Small intestine (tissue), 7 donors: ENCODE measurements around the gene MAGI1. TPM values are rescaled to one million over a fixed set of nuclear protein-coding genes. Genes with fewer than 3 reads are reported as not detected.
A peak's percentile ranks its signal among the peaks of the same experiment; 100 is the strongest.
"Not testable (repeated sequence)": the region's sequence is repeated elsewhere in the genome, so short reads cannot be mapped to it uniquely, and the experiment has no call there.

ENCODE experiments used
- DNase-seq, 2 donors: peaks; one replicate each; pipeline versions ENCODE4 v3.0.0 to v3.0.0-alpha.2; 2013
- FAIRE-seq: peaks from 2 replicates; lab custom pipeline; 2012; peaks lifted over from hg19 to GRCh38; lab: Jason Lieb, UNC
- H3K27ac ChIP-seq, 3 donors: one replicate each; pipeline ENCODE4 v1.5.1; 2013; ENCODE audit warnings: low read length in 2 of 3, mild to moderate bottlenecking in 2 of 3, control low read depth in 1 of 3, inconsistent platforms in 1 of 3, low read depth in 1 of 3, moderate library complexity in 1 of 3
- H3K27me3 ChIP-seq, 3 donors: one replicate each; pipeline ENCODE4 v1.6.1; 2013; ENCODE audit warnings: low read length in 3 of 3, inconsistent platforms in 1 of 3; ENCODE audit not compliant: control insufficient read depth in 3 of 3, insufficient read depth in 3 of 3
- H3K36me3 ChIP-seq, 3 donors: one replicate each; pipeline ENCODE4 v1.6.1; 2013; ENCODE audit warnings: low read length in 3 of 3, inconsistent platforms in 1 of 3, low read depth in 1 of 3, mild to moderate bottlenecking in 1 of 3, moderate library complexity in 1 of 3; ENCODE audit not compliant: control insufficient read depth in 3 of 3, insufficient read depth in 2 of 3
- H3K4me1 ChIP-seq, 3 donors: one replicate each; pipeline ENCODE4 v1.6.1; 2013; ENCODE audit warnings: low read length in 2 of 3, inconsistent platforms in 1 of 3, low read depth in 1 of 3, mild to moderate bottlenecking in 1 of 3, moderate library complexity in 1 of 3; ENCODE audit not compliant: control insufficient read depth in 3 of 3, insufficient read depth in 2 of 3
- H3K4me3 ChIP-seq, 3 donors: one replicate each; pipeline ENCODE4 v1.5.1; 2013; ENCODE audit warnings: low read length in 3 of 3, control low read depth in 1 of 3, inconsistent platforms in 1 of 3, low read depth in 1 of 3, mild to moderate bottlenecking in 1 of 3, moderate library complexity in 1 of 3
- H3K9me3 ChIP-seq, 2 donors: one replicate each; pipeline ENCODE4 v1.6.1; 2013; ENCODE audit warnings: low read depth in 1 of 2, low read length in 1 of 2; ENCODE audit not compliant: control insufficient read depth in 2 of 2, insufficient read depth in 1 of 2
- WGBS, 3 donors: extraction: QIAGEN DNeasy Blood & Tissue Kit; methylation state at CpG; one replicate each; pipeline ENCODE4 v1.1.7; 2013; 5-methylcytosine and 5-hydroxymethylcytosine counted together
- polyA plus RNA-seq, 4 donors: library from polyadenylated mRNA; stranded (reverse) in 3 of 4; unstranded in 1 of 4; fragments of 200-250 nt in 3 of 4; fragments of 120-200 nt in 1 of 4; gene quantifications; one replicate each; pipeline versions ENCODE4 v1.2.1 to v1.2.3, GENCODE V29; 2013
- donor health status: healthy with polysubstance abuse.
- donor health status: control.
- donor health status: control.
- donor health status: Bipolar disorder and iron deficiency.
- donor health status: healthy.

The MAGI1 gene
- polyA plus RNA-seq, 4 donors: 10.0 to 35.1 (median 12.6) TPM

DNA sequence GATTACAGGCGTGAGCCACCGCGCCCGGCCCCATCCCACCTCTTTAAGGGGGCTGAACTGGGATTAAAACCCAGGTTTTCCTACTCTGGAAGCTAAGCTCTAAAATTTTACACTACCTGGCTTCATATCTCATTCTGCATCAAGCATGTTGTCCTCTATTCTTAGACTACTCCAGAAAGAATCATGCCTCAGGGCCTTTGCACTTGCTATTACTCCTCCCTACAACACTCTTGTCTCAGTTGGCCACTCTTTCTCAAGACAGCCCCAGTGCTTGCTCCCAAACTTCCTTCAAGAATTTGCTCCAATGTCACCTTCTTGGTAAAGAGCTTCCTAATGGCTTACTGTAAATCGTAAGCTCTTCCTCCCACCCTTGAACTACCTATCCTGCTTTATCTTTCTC lies 521.7 kb downstream of the MAGI1 start:
- FAIRE-seq (no peak), DNase-seq (no peak)
- H3K4me1 ChIP-seq: no peaks in the 10 kb centered on the region
- no peak overlapping the region for H3K4me3 ChIP-seq
- H3K27me3 ChIP-seq: no peaks in the 10 kb centered on the region
- H3K9me3 ChIP-seq: no peaks in the 10 kb centered on the region
- WGBS, 3 donors: 94 to 96% (median 95%) methylated on average over 5 of the region's 5 CpGs
- H3K27ac ChIP-seq: no peak overlapping the region
- no peaks in the 10 kb centered on the region for H3K36me3 ChIP-seq

GRCh38 chr3:65514317-65514716 lies 524.4 kb downstream of the MAGI1 start:
- H3K27me3 ChIP-seq, H3K36me3 ChIP-seq, H3K4me3 ChIP-seq, DNase-seq, H3K27ac ChIP-seq, FAIRE-seq, H3K9me3 ChIP-seq, H3K4me1 ChIP-seq: not testable (repeated sequence)
- 88 to 96% (median 93%) methylated on average over 1 of the region's 1 CpG for WGBS, 3 donors

GRCh38 chr3:65509423-65509794 lies 529.3 kb downstream of the MAGI1 start:
- not testable (repeated sequence) for H3K4me1 ChIP-seq, H3K4me3 ChIP-seq, H3K27ac ChIP-seq, H3K27me3 ChIP-seq, H3K9me3 ChIP-seq, DNase-seq, H3K36me3 ChIP-seq, FAIRE-seq
- 73 to 83% (median 75%) methylated on average over 19 of the region's 24 CpGs for WGBS, 3 donors

DNA sequence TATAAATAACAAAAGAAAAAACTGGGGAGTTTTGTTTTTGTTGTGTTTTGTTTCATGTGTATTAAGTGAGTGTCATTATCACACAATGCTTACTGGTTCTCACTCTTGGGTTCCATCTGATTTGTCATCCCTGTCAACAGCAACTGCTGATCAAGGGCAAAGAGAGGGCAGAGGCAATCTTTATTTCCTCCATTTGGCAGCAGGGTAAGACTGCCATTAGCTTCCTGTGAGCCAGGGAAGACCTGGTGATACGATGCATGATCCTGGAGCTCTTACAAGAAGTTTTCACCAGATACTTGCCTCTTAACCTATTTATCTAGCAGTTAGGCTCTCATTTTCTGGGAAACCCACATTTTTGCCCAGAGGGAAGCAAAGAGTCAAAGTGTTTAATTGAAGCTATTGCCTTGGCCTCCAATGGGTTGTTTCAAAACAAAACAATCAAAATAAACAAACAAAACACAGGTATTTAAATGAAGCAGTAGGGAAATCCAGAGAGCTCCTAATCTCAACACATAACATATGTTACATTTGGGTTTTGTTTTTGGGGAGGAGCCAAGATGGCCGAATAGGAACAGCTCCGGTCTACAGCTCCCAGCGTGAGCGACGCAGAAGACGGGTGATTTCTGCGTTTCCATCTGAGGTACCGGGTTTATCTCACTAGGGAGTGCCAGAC lies 529.8 kb downstream of the MAGI1 start:
- no peaks in the 10 kb centered on the region for H3K4me1 ChIP-seq
- FAIRE-seq: no peak
- no peaks in the 10 kb centered on the region for H3K36me3 ChIP-seq
- H3K27me3 ChIP-seq: no peaks in the 10 kb centered on the region
- DNase-seq: peak in 1 of 2 donors; percentile 9
- no peak overlapping the region for H3K27ac ChIP-seq
- H3K4me3 ChIP-seq: no peak overlapping the region
- no peaks in the 10 kb centered on the region for H3K9me3 ChIP-seq
- 83 to 87% (median 83%) methylated on average over 9 of the region's 9 CpGs for WGBS, 3 donors

DNA sequence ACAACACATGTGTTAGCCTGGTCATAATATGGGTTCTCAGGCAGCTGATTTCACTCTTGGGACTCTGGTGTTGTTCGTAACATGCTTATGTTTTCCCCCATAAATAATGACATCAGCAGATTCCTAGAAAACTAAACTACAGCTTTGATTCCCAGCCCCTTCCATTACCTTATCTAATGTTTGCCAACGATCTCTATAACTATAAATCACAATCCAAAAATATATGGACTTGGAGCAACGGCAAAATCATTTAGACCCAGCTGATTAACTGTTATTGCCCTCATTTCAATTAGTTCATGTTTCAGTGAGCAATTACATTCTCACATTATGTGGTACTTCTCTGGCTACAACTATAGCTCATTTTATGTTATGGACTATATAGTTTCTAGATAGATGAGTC lies 531.3 kb downstream of the MAGI1 start:
- Histone ChIP-seq H3K27me3 (no peaks in the 10 kb centered on the region), H3K27ac (no peak overlapping the region), H3K36me3 (no peaks in the 10 kb centered on the region), H3K9me3 (no peaks in the 10 kb centered on the region), H3K4me3 (no peak overlapping the region), H3K4me1 (no peaks in the 10 kb centered on the region)
- FAIRE-seq (no peak), DNase-seq (no peak)
- 28 to 46% (median 44%) methylated on average over 3 of the region's 3 CpGs for WGBS, 3 donors

- Histone ChIP-seq H3K27me3 (no peaks in the 10 kb centered on the region), H3K9me3 (no peaks in the 10 kb centered on the region), H3K4me3 (no peak overlapping the region), H3K4me1 (no peaks in the 10 kb centered on the region), H3K36me3 (no peaks in the 10 kb centered on the region), H3K27ac (no peak overlapping the region)
- 69 to 75% (median 70%) methylated on average over 1 of the region's 1 CpG for WGBS, 3 donors
- no peak for DNase-seq
- no peak for FAIRE-seq
Observed at GRCh38 chr3:65503776-65504175, 534.9 kb downstream of the MAGI1 start.

GRCh38 chr3:65502526-65502925 lies 536.2 kb downstream of the MAGI1 start:
- DNase-seq: no peak
- no peak for FAIRE-seq
- H3K27ac ChIP-seq: no peak overlapping the region
- H3K27me3 ChIP-seq: no peaks in the 10 kb centered on the region
- no peaks in the 10 kb centered on the region for H3K4me1 ChIP-seq
- WGBS, 3 donors: 54 to 72% (median 61%) methylated on average over 2 of the region's 2 CpGs
- no peak overlapping the region for H3K4me3 ChIP-seq
- H3K36me3 ChIP-seq: no peaks in the 10 kb centered on the region
- no peaks in the 10 kb centered on the region for H3K9me3 ChIP-seq

- Histone ChIP-seq H3K4me3 (no peak overlapping the region), H3K9me3 (no peaks in the 10 kb centered on the region), H3K27me3 (no peaks in the 10 kb centered on the region), H3K36me3 (no peaks in the 10 kb centered on the region), H3K4me1 (no peaks in the 10 kb centered on the region), H3K27ac (no peak overlapping the region)
- 91 to 93% (median 93%) methylated on average over 6 of the region's 6 CpGs for WGBS, 3 donors
- FAIRE-seq: no peak
- no peak for DNase-seq
Observed at GRCh38 chr3:65500398-65501306, 538.1 kb downstream of the MAGI1 start.
